ENCODE results near the gene BEX3.

Gene BEX3

DNA sequence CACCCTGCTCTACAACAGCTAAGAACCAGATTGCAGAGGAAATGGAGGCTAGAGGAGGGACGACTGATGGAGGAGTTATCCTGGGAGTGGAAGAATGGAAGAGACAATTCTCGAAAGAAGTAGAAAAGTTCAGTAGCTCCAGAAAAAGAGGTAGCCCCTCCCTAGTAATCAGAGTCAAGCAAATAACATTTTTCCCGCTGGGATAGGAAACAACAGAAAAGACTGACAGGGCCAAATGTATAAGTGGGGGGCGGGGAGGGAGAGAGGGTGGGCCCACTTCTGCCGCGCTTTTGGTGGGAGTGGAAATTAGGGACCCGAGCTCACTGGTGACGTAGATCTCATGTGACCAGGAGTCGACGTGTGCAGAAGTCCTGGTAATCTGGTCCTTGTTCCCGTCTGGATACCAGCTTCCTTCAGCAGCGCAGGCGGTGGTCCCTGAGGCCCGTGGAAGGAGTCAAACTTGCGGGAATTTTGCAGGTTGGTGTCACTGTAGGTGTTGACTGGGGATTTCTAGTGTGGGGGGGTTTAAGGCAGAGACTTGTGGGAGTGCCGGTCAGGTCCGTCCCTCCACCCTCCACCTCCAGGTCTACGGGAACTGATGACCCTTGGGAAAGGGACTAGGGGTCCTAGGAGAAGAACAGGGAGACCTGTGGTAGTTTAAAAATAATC lies 20.1 kb upstream of the BEX3 start, which contains the start of gene TCEAL9 (continued):
- TF ChIP-seq ZNF398 (tag by site-specific recombination; IDR thresholded peaks at IDR 0.05) (peak; percentile 65), ZBTB8A (tag by site-specific recombination; IDR thresholded peaks at IDR 0.05) (no peak), ZXDB (tag by site-specific recombination; IDR thresholded peaks at IDR 0.05) (peak; percentile 37), ZNF561 (tag by site-specific recombination; IDR thresholded peaks at IDR 0.05; ENCODE audit: borderline replicate concordance) (peak; percentile 56; the same call in 1 of the 2 replicates), ZNF777 (tag by site-specific recombination; IDR thresholded peaks at IDR 0.05; ENCODE audit: borderline replicate concordance) (no peak), ZNF549 (tag by site-specific recombination; IDR thresholded peaks at IDR 0.05) (no peak), ZEB2 (tag by site-specific recombination; IDR thresholded peaks at IDR 0.05) (no peak), YY1 (tag by site-specific recombination; IDR thresholded peaks at IDR 0.05) (no peak), KLF9 (tag by site-specific recombination; IDR thresholded peaks at IDR 0.05; ENCODE audit: low read depth) (no peak), ZNF76 (tag by site-specific recombination; IDR thresholded peaks at IDR 0.05; ENCODE audit: borderline replicate concordance, low read depth) (peak; percentile 69; the same call in 1 of the 2 replicates), TCF7L2 (IDR thresholded peaks at IDR 0.05; ENCODE audit: borderline replicate concordance, low read depth, low read length) (no peak), IKZF3 (tag by site-specific recombination; IDR thresholded peaks at IDR 0.05) (peak; percentile 62), WT1 (tag by site-specific recombination; IDR thresholded peaks at IDR 0.05) (no peak), ZNF350 (tag by site-specific recombination; IDR thresholded peaks at IDR 0.05) (no peak), ZNF623 (tag by site-specific recombination; IDR thresholded peaks at IDR 0.05) (no peak), ZNF121 (tag by site-specific recombination; IDR thresholded peaks at IDR 0.05) (no peak), GFI1B (tag by site-specific recombination; IDR thresholded peaks at IDR 0.05) (no peak), KLF16 (tag by site-specific recombination; IDR thresholded peaks at IDR 0.05) (0 out of 2 replicates have a peak, but pooled peaks have one; percentile 48), ZBTB20 (tag by site-specific recombination; IDR thresholded peaks at IDR 0.05) (peak; percentile 24; the same call in 1 of the 2 replicates), ZNF184 (tag by site-specific recombination; IDR thresholded peaks at IDR 0.05) (no peak), ZNF600 (tag by site-specific recombination; IDR thresholded peaks at IDR 0.05) (peak; percentile 35; the same call in 1 of the 2 replicates), ZNF324 (tag by site-specific recombination; IDR thresholded peaks at IDR 0.05) (no peak), ZBTB11 (tag by site-specific recombination; conservative IDR thresholded peaks at IDR 0.05; ENCODE audit: low read depth) (0 out of 2 replicates have a peak, but pooled peaks have one; percentile 23), ZNF660 (tag by site-specific recombination; IDR thresholded peaks at IDR 0.05) (peak; percentile 70; the same call in 1 of the 2 replicates), SP2 (tag by site-specific recombination; IDR thresholded peaks at IDR 0.05) (peak; percentile 51), ZNF621 (tag by site-specific recombination; IDR thresholded peaks at IDR 0.05) (no peak), ZNF624 (tag by site-specific recombination; IDR thresholded peaks at IDR 0.05) (no peak), ZNF223 (tag by site-specific recombination; IDR thresholded peaks at IDR 0.05) (no peak), SP3 (tag by site-specific recombination; IDR thresholded peaks at IDR 0.05) (peak; percentile 59; the same call in 1 of the 2 replicates)
- TF ChIP-seq, protein P1, sequence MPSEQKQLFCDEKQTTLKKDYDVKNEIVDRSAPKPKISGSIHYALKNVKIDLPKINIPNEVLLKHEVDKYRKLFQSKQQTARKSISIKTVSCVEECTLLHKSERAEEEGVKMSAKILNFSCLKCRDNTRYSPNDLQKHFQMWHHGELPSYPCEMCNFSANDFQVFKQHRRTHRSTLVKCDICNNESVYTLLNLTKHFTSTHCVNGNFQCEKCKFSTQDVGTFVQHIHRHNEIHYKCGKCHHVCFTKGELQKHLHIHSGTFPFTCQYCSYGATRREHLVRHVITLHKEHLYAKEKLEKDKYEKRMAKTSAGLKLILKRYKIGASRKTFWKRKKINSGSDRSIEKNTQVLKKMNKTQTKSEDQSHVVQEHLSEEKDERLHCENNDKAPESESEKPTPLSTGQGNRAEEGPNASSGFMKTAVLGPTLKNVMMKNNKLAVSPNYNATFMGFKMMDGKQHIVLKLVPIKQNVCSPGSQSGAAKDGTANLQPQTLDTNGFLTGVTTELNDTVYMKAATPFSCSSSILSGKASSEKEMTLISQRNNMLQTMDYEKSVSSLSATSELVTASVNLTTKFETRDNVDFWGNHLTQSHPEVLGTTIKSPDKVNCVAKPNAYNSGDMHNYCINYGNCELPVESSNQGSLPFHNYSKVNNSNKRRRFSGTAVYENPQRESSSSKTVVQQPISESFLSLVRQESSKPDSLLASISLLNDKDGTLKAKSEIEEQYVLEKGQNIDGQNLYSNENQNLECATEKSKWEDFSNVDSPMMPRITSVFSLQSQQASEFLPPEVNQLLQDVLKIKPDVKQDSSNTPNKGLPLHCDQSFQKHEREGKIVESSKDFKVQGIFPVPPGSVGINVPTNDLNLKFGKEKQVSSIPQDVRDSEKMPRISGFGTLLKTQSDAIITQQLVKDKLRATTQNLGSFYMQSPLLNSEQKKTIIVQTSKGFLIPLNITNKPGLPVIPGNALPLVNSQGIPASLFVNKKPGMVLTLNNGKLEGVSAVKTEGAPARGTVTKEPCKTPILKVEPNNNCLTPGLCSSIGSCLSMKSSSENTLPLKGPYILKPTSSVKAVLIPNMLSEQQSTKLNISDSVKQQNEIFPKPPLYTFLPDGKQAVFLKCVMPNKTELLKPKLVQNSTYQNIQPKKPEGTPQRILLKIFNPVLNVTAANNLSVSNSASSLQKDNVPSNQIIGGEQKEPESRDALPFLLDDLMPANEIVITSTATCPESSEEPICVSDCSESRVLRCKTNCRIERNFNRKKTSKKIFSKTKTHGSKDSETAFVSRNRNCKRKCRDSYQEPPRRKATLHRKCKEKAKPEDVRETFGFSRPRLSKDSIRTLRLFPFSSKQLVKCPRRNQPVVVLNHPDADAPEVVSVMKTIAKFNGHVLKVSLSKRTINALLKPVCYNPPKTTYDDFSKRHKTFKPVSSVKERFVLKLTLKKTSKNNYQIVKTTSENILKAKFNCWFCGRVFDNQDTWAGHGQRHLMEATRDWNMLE (tag by site-specific recombination; conservative IDR thresholded peaks at IDR 0.05; ENCODE audit: low read depth), result no peak

Measured in HEK293 (cell line).